ENCODE data around the gene PCBP3. TPM values are rescaled to one million over a fixed set of nuclear protein-coding genes. Genes with fewer than 3 reads are reported as not detected.

The PCBP3 gene
- total RNA-seq, 1 experiment from 2014 or later: 3.7 TPM

DNA sequence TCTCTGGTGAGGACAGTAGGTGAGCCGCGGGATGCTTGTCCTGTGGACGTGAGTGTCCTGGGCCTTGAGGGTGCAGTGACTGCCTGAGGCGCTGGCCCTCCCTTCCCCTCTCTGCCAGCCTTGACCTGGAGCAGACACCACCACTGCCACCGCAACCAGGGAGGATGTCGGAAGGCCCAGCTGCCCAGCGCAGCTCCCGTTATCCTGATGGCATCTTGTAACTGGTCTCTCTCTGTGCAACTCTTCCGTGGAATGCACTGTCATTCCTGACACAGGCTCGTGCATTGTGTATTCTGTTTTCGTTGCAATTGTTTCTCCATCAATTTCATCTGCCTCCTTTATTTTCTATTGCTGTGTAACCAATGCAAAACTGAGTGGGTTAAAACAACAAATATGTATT is 118.2 kb downstream of the PCBP3 start:
- no TSS peak for BruUV-seq (replicated peaks)
- H3K27ac Mint-ChIP-seq (ENCODE audit: low read depth, unreplicated experiment): no peak overlapping the region
- CTCF ChIA-PET: no interaction called here
- peaks cover 32% of the 10 kb centered on the region for H3K27me3 Mint-ChIP-seq (ENCODE audit: insufficient read depth, unreplicated experiment)
- no peak for DNase-seq (ENCODE audit: unreplicated experiment)
- TF ChIP-seq, protein P1, sequence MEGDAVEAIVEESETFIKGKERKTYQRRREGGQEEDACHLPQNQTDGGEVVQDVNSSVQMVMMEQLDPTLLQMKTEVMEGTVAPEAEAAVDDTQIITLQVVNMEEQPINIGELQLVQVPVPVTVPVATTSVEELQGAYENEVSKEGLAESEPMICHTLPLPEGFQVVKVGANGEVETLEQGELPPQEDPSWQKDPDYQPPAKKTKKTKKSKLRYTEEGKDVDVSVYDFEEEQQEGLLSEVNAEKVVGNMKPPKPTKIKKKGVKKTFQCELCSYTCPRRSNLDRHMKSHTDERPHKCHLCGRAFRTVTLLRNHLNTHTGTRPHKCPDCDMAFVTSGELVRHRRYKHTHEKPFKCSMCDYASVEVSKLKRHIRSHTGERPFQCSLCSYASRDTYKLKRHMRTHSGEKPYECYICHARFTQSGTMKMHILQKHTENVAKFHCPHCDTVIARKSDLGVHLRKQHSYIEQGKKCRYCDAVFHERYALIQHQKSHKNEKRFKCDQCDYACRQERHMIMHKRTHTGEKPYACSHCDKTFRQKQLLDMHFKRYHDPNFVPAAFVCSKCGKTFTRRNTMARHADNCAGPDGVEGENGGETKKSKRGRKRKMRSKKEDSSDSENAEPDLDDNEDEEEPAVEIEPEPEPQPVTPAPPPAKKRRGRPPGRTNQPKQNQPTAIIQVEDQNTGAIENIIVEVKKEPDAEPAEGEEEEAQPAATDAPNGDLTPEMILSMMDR (IDR thresholded peaks at IDR 0.05; ENCODE audit: unreplicated experiment): no peak
- intact Hi-C loops (cut with micrococcal nuclease): no loop called here
- POLR2A ChIA-PET: no interaction called here
- peaks cover 2% of the 10 kb centered on the region for H3K9me3 Mint-ChIP-seq (ENCODE audit: unreplicated experiment)
- no peak overlapping the region for H3K4me3 Mint-ChIP-seq (ENCODE audit: unreplicated experiment)
- no peaks in the 10 kb centered on the region for H3K4me1 Mint-ChIP-seq (ENCODE audit: insufficient read depth, unreplicated experiment)
- H3K36me3 Mint-ChIP-seq (ENCODE audit: insufficient read depth, unreplicated experiment): no peaks in the 10 kb centered on the region

DNA sequence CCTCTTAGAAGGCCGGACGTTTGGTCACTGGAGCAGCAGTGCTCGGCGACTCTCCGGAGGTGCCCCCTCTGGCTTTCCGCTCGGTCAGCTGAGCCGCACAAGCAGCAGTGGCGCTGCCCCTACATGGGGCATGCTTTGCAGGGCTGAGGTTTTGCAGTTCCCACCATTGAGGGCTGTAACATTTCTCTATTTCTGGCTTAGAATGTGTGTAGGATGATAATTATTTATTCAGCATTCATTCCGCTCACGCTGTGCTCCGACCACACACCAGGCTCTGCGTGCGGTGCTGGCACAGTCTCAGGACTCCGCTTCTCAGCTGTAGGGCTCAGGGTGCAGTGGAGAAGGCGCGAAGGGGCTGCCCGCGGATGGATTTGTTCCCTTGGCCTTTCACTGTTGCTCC is 119.5 kb downstream of the PCBP3 start:
- Mint-ChIP-seq H3K4me3 (ENCODE audit: unreplicated experiment) (no peak overlapping the region), H3K27me3 (ENCODE audit: insufficient read depth, unreplicated experiment) (peaks cover 32% of the 10 kb centered on the region), H3K27ac (ENCODE audit: low read depth, unreplicated experiment) (no peak overlapping the region), H3K36me3 (ENCODE audit: insufficient read depth, unreplicated experiment) (no peaks in the 10 kb centered on the region), H3K9me3 (ENCODE audit: unreplicated experiment) (no peaks in the 10 kb centered on the region), H3K4me1 (ENCODE audit: insufficient read depth, unreplicated experiment) (no peaks in the 10 kb centered on the region)
- no TSS peak for BruUV-seq (replicated peaks)
- no peak for DNase-seq (ENCODE audit: unreplicated experiment)
- TF ChIP-seq, protein P1 (IDR thresholded peaks at IDR 0.05; ENCODE audit: unreplicated experiment): no peak
- POLR2A ChIA-PET: no interaction called here
- intact Hi-C loops (cut with micrococcal nuclease): no loop called here
- CTCF ChIA-PET: no interaction called here

DNA sequence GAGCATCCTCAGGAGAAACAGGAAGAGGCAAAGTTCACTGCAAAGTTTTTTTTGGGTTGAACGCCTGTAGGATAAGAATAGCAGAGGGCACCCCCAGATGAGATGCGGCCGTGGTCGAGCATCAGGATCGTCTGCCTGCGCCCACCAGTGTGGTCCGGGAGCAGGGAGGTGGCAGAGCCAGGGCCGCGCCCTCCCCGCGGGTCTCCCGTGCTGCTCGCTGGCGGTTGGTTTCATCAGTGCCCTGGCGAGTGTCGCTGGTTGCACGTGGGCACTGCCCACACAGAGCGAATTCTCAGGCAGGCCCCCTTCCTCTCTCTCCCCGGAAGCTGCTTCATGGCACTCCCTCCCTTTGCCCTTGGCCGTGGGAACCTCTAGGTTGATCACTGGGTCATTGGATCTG is 120.0 kb downstream of the PCBP3 start:
- POLR2A ChIA-PET: no interaction called here
- H3K4me3 Mint-ChIP-seq (ENCODE audit: unreplicated experiment): no peak overlapping the region
- DNase-seq (ENCODE audit: unreplicated experiment): no peak

DNA sequence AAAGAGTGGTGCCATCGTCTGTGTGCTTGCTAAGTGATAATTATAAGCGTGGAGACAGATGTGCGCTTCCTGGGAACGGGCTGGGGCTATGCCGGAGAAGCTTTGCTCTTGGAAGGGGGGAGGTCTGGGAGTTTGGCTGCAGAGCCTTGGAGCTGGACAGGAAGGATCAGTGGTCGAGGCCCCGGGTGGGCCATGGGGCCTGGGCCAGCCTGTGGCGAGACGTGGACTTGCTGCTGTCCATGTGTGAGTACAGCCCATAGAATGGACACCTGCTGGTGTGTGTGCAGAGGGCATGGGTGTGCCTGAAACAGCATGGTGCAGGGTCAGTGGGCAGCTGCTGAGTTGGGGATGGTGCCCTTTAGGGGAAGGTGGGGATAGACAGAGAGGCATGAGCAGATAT is 121.3 kb downstream of the PCBP3 start:
- intact Hi-C loops (cut with micrococcal nuclease): no loop called here
- CTCF ChIA-PET: interaction anchor here (0.7 to 1.2 kb wide), 2 partner anchors 116 to 167 kb away, joined by 3 to 4 read pairs; no protein-coding TSS in a partner anchor
- TF ChIP-seq, protein P1 (IDR thresholded peaks at IDR 0.05; ENCODE audit: unreplicated experiment): no peak
- Mint-ChIP-seq H3K27ac (ENCODE audit: low read depth, unreplicated experiment) (no peak overlapping the region), H3K4me1 (ENCODE audit: insufficient read depth, unreplicated experiment) (no peaks in the 10 kb centered on the region), H3K9me3 (ENCODE audit: unreplicated experiment) (no peaks in the 10 kb centered on the region), H3K4me3 (ENCODE audit: unreplicated experiment) (no peak overlapping the region), H3K36me3 (ENCODE audit: insufficient read depth, unreplicated experiment) (no peaks in the 10 kb centered on the region), H3K27me3 (ENCODE audit: insufficient read depth, unreplicated experiment) (peaks cover 21% of the 10 kb centered on the region)
- no peak for DNase-seq (ENCODE audit: unreplicated experiment)
- POLR2A ChIA-PET: interaction anchor here (0.5 kb wide), 1 partner anchor 22 kb away, joined by 3 read pairs; no protein-coding TSS in a partner anchor
- no TSS peak for BruUV-seq (replicated peaks)

More for the DNA sequence above, 120.0 kb downstream of the PCBP3 start:
- TF ChIP-seq, protein P1 (IDR thresholded peaks at IDR 0.05; ENCODE audit: unreplicated experiment): no peak
- CTCF ChIA-PET: no interaction called here
- intact Hi-C loops (cut with micrococcal nuclease): no loop called here
- Mint-ChIP-seq H3K9me3 (ENCODE audit: unreplicated experiment) (no peaks in the 10 kb centered on the region), H3K4me1 (ENCODE audit: insufficient read depth, unreplicated experiment) (no peaks in the 10 kb centered on the region), H3K27me3 (ENCODE audit: insufficient read depth, unreplicated experiment) (peaks cover 32% of the 10 kb centered on the region), H3K27ac (ENCODE audit: low read depth, unreplicated experiment) (no peak overlapping the region), H3K36me3 (ENCODE audit: insufficient read depth, unreplicated experiment) (no peaks in the 10 kb centered on the region)
- no TSS peak for BruUV-seq (replicated peaks)
